Stimulated activated CD8-positive, alpha-beta memory T cell treated with anti-CD3 and anti-CD28 coated beads, Interleukin-4, amount 100 ng/mL, for 48 hours (primary cell): ENCODE data around the gene SLC38A10.

ENCODE experiments used
- DNase-seq: peaks from one replicate; pipeline ENCODE4 v3.0.0-alpha.2; 2020

The SLC38A10 gene

GRCh38 chr17:81251709-81252301 is 43.3 kb downstream of the SLC38A10 start:
- no peak for DNase-seq

- no peak for DNase-seq
Measured at GRCh38 chr17:81251094-81251708, 43.9 kb downstream of the SLC38A10 start.

- DNase-seq: no peak
Measured at GRCh38 chr17:81250286-81251093, 44.6 kb downstream of the SLC38A10 start.

- DNase-seq: no peak
Measured at GRCh38 chr17:81249223-81250040, 45.7 kb downstream of the SLC38A10 start.

- DNase-seq: no peak
Measured at GRCh38 chr17:81248649-81249048, 46.5 kb downstream of the SLC38A10 start.

- DNase-seq: no peak
Measured at GRCh38 chr17:81247339-81247990, 47.6 kb downstream of the SLC38A10 start.

GRCh38 chr17:81246679-81247338 is 48.3 kb downstream of the SLC38A10 start:
- no peak for DNase-seq

GRCh38 chr17:81246343-81246670 is 48.8 kb downstream of the SLC38A10 start:
- no peak for DNase-seq

GRCh38 chr17:81245665-81246342 is 49.3 kb downstream of the SLC38A10 start:
- DNase-seq: no peak

- no peak for DNase-seq
Measured at GRCh38 chr17:81245024-81245664, 50.0 kb downstream of the SLC38A10 start.

- DNase-seq: no peak
Measured at GRCh38 chr17:81244358-81245023, 50.6 kb downstream of the SLC38A10 start.

GRCh38 chr17:81243333-81243664 is 51.8 kb downstream of the SLC38A10 start:
- no peak for DNase-seq

- DNase-seq: no peak
Measured at GRCh38 chr17:81242421-81243332, 52.4 kb downstream of the SLC38A10 start.

GRCh38 chr17:81241648-81242420 is 53.3 kb downstream of the SLC38A10 start:
- DNase-seq: peak; percentile 88

GRCh38 chr17:81241203-81241602 is 53.9 kb downstream of the SLC38A10 start:
- no peak for DNase-seq

GRCh38 chr17:81240761-81241160 is 54.3 kb downstream of the SLC38A10 start:
- DNase-seq: no peak

GRCh38 chr17:81239714-81240555 is 55.2 kb downstream of the SLC38A10 start:
- DNase-seq: peak; percentile 68
